Measurements from ENCODE around the gene FBLN2. TPM values are rescaled to one million over a fixed set of nuclear protein-coding genes. Genes with fewer than 3 reads are reported as not detected.

FBLN2 gene
- total RNA-seq, 2 donors from 2014 or later: not detected

DNA sequence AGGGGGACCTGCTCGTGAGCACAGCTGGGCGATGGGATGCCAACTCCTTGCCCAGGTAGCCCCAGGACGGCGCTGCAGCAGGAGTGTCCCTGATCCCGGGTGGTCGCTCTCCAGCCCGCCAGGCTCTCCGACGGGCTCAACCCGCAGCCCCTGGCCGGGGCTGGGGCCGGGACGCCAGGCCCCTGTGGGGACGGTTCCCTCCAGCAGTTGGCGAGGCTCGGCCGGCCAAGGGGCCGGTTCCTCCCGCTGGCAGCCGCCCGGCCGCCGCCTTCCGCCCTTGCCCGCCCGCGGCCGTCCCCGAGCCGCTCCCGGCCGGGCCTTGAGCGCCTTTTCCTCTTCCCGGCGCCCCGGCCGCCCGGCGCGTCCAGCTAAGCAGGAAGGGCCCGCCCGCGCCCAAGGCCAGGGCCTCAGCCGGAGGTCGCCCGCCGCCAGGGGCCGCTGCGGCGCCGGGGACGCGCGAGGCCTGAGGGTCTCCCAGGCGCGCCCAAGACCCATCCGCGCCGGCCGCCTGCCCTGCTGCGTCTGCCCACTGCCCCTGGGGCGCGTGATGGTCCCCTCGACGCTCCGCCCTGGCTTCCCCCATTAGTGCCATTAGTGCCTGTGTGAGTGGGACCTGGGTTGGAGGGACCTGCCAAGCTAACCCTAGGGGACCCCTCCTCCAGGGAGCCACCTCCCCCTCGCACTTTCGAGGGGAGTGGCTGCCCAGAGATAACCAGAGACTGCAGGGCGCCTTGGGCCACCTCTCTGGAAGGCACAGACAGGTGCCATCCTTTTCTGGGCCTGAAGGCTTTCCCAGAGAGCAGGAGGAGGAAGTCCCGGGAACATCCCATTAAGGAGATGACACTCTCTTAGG is 106.4 kb downstream of the FBLN2 start:
- DNase-seq (ENCODE audit: low spot score): no peak
- H3K27me3 Mint-ChIP-seq: peaks cover 8 to 18% of the 10 kb centered on the region in 2 donors
- ATAC-seq: peak; percentile 40 to 56
- H3K4me3 Mint-ChIP-seq: peak overlapping the region; percentile 47
- peaks cover 13 to 15% of the 10 kb centered on the region in 2 donors for H3K4me1 Mint-ChIP-seq (ENCODE audit: low read depth in 2 of 2)
- H3K9me3 Mint-ChIP-seq: no peaks in the 10 kb centered on the region
- no peaks in the 10 kb centered on the region for H3K36me3 Mint-ChIP-seq
- H3K27ac Mint-ChIP-seq: no peak overlapping the region

DNA sequence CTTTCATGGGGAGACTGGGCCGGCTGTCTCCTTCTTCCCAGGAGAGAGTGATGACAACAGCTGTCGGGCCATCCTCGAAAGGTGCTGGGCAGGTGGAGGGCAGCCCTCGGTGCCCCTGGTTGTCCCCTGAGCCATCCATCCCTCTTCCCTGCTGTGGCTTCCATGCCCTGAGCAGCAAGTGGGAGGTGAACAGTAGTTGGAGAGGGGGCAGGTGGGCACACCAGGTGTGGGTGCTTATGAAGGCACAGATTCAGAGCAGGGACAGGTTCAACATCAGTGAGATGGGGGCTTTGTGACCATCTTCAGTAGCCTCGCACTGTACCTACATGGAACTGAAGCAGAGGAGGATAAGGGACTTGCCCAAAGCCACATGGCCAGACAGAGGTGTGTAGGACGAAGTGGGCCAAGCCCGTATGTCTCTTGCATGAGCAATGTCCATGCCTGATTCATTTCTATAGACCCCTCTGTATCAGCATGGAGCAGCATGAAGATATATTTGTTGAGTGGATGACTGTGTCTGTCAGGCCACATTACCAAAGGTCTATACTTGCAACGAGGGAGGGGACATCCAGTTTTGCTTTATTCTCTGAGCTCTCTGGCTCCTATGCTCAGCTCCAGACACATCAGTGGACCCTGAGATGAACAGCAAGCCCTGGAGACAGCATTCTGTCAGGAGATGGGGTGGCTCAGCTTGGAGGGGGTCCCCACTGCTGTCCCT is 107.8 kb downstream of the FBLN2 start:
- Mint-ChIP-seq H3K4me3 (no peak overlapping the region), H3K27me3 (peaks cover 8 to 17% of the 10 kb centered on the region in 2 donors), H3K9me3 (no peaks in the 10 kb centered on the region), H3K27ac (no peak overlapping the region), H3K4me1 (ENCODE audit: low read depth in 2 of 2) (peaks cover 10 to 15% of the 10 kb centered on the region in 2 donors), H3K36me3 (no peaks in the 10 kb centered on the region)
- no peak for DNase-seq (ENCODE audit: low spot score)
- no peak for ATAC-seq

DNA sequence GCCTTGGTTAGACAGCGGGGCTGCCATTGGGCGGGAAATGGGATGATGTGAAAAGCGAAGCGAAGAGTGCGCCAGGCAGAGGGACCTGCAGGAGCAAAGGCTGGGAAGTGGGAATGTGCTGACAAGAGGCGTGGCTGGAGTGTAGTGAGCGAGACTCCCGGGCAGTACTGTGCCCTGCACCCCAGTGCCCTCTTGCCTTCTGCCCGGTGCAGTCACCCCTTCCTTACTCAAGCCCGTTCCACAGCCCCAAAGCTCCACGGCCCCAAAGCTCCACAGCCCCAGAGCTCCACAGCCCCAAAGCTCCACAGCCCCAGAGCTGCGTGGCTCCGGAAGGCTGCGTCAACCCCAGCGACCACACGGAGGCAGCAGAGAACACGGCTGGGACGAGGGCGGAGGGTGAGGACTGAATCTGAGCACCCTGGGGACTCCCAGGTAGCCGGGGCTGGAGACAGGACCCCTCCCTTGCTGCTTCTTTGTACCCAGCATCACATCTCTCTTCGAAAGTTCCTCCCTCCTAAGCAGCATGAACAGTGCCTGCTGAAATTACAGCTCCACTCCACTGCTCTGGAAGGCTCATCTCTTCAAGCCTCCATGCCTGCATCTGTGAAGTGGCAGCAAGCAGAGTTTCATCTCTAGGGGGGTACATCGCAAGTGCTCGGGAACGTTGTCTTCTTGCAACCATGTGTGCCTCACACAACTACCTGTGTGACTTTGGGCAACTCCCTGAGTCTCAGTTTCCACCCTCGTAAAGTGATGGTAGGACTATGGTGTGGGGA is 108.9 kb downstream of the FBLN2 start:
- ATAC-seq: peak; percentile 62 to 65
- no peaks in the 10 kb centered on the region for H3K9me3 Mint-ChIP-seq
- H3K27me3 Mint-ChIP-seq: peaks cover 8 to 12% of the 10 kb centered on the region in 2 donors
- no peak for DNase-seq (ENCODE audit: low spot score)
- no peak overlapping the region for H3K4me3 Mint-ChIP-seq
- peaks cover 7 to 15% of the 10 kb centered on the region in 2 donors for H3K4me1 Mint-ChIP-seq (ENCODE audit: low read depth in 2 of 2)
- H3K27ac Mint-ChIP-seq: no peak overlapping the region
- H3K36me3 Mint-ChIP-seq: no peaks in the 10 kb centered on the region

DNA sequence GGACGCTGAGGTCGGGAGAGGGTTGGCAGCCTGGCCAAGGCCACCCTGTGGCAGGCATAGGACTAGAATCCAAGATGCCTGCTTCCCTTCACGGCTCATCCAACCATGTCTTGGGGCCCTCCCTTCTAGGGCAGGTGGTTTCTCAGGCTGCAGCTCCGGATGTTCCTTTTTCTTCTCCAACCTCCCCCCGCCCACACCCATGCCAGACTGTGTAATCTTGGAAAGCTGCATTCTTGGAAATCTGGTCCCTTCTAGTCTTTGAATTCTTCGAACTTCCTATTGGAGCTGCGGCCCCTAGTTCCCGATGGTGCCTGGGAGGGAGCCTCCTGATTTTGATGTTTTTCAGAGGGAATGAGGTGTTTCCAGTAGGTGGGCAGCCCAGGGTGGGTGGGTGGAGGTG is 109.8 kb downstream of the FBLN2 start:
- H3K4me3 Mint-ChIP-seq: no peak overlapping the region
- ATAC-seq: no peak
- DNase-seq (ENCODE audit: low spot score): no peak
- H3K27ac Mint-ChIP-seq: no peak overlapping the region
- H3K27me3 Mint-ChIP-seq: peaks cover 8 to 10% of the 10 kb centered on the region in 2 donors
- no peaks in the 10 kb centered on the region for H3K36me3 Mint-ChIP-seq
- no peaks in the 10 kb centered on the region for H3K9me3 Mint-ChIP-seq
- peaks cover 5 to 12% of the 10 kb centered on the region in 2 donors for H3K4me1 Mint-ChIP-seq (ENCODE audit: low read depth in 2 of 2)

DNA sequence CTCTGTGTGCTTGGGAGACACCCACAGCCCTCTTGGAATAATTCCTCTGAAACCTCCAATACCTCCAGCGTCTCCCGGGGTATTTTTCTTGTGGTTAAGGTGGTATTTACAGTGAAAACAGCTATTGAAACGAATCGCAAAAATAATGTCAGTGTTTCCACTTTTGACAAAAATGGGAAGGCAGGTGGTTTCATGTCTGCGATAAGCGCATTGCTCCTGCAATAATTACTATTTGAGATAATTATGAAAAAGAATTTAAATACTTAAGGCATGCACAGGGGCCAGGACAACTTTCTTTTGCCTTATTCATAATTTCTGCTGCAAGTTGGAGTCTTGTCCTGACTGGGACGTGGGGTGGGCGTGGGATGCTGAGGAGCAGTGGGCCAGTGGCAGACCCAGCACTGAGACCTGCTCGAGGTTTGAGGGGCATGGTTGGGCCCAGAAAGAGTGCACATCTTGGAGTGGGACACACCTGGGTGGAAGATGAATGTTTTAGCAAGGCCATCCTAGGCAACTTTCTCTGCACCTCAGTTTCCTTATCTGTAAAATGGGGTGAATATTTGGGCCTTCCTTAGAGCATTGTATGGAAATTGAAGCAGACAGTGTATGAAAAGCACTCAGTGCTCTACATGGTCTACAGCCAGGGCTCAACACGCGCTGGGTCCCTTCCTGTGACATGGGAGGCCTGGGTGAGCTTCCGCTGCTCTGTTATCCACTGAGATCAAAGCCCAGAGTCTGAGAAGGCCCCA is 110.5 kb downstream of the FBLN2 start:
- Mint-ChIP-seq H3K27me3 (peaks cover 7 to 8% of the 10 kb centered on the region in 2 donors), H3K9me3 (no peaks in the 10 kb centered on the region), H3K4me1 (ENCODE audit: low read depth in 2 of 2) (peaks cover 2 to 7% of the 10 kb centered on the region in 2 donors), H3K27ac (no peak overlapping the region), H3K4me3 (no peak overlapping the region), H3K36me3 (no peaks in the 10 kb centered on the region)
- ATAC-seq (no peak), DNase-seq (ENCODE audit: low spot score) (no peak)

DNA sequence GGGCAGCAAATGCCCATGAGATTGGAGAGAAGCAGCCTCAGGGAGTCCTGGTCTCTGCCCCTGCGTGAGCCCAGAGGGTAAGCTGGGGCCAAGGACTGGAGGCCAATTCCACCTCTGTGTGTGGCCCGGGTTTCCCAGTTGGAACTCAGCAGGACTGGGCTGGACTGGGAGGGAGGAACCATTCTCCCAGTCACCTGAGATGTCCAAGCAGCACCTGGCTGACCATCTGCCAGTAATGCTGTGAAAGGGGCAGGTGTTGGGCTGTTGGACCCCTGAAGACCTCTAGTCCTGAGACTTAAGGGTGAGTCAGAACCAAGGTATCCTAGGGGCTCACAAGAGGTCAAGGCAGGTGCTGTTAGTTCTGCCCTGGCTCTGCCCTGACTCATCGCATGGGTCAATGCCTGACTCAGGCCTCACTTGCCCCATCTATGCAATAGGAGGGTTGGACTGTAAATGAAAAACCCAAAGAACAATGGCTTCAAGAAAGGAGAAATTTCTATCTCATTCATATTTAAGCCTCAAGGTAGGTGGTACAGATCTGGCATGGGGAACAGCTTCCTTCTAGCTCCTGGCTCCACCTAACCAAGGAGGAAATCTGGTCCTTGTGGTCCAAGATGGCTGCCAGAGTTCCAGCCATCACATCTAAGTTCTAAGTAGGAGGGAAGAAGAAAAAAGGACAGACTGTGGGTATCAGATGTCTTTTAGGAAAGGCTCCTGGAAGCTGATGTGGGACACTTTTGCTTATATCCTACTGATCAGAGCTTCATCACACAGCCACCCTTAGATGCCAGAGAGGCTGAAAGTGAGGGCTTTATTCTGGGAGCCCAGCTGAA is 111.3 kb downstream of the FBLN2 start:
- Mint-ChIP-seq H3K36me3 (no peaks in the 10 kb centered on the region), H3K9me3 (no peaks in the 10 kb centered on the region), H3K4me1 (ENCODE audit: low read depth in 2 of 2) (peaks cover 2 to 7% of the 10 kb centered on the region in 2 donors), H3K27ac (no peak overlapping the region), H3K27me3 (peaks cover 7 to 8% of the 10 kb centered on the region in 2 donors), H3K4me3 (no peak overlapping the region)
- DNase-seq (ENCODE audit: low spot score) (no peak), ATAC-seq (no peak)

DNA sequence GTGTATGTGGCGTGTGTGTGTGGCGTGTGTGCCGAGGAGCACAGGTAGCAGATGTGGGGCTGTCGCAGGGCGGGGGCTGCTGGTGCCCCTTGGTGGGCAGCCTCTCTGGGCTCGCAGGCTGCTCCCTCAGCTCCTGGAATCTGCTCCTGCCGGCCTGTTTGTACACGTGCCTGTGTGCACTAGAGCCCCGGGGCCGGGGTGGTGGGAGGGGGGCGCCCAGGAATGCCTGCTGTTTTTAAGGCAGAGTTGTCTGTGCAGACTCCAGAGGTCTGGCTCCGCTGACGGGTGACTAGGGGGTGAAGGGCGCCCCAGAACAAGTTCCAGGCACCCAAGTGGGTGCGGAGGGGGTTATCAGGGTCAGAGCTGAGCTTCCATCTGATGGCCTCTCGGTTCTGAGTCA is 112.2 kb downstream of the FBLN2 start:
- DNase-seq (ENCODE audit: low spot score) (no peak), ATAC-seq (no peak)
- Mint-ChIP-seq H3K27me3 (peaks cover 5 to 8% of the 10 kb centered on the region in 2 donors), H3K4me3 (no peak overlapping the region), H3K9me3 (no peaks in the 10 kb centered on the region), H3K27ac (no peak overlapping the region), H3K36me3 (no peaks in the 10 kb centered on the region), H3K4me1 (ENCODE audit: low read depth in 2 of 2) (peaks cover 0 to under 1% of the 10 kb centered on the region in 2 donors)

DNA sequence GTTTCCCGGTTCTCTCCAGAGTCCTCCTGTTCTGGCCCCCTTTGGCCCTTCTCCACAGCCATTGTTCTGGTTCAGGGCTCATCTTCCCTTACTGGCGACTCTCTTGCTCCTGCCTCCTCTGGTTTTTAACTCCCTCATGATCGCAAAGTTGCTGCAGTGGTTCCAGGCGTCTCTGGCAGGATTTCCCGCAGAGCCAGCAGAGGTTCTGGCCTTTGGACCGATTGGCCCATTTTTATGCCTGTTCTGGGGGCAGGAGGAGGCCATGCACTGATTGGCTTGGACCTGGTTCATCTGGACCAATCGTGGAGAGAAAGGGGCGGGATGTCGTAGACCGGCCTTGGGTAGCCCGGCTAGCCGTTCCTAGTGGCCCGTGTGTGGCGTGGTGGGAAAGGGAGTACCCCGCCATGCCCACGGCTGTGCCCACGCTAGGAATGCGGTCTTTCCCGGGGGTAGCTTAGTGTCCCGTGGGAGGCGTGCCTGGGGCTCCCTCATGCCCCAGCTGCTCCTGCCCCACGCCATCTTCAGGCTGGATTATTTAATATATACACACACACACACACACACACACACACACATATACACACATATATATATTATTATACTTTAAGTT is 113.4 kb downstream of the FBLN2 start:
- H3K4me1 Mint-ChIP-seq (ENCODE audit: low read depth in 2 of 2): no peaks in the 10 kb centered on the region

DNA sequence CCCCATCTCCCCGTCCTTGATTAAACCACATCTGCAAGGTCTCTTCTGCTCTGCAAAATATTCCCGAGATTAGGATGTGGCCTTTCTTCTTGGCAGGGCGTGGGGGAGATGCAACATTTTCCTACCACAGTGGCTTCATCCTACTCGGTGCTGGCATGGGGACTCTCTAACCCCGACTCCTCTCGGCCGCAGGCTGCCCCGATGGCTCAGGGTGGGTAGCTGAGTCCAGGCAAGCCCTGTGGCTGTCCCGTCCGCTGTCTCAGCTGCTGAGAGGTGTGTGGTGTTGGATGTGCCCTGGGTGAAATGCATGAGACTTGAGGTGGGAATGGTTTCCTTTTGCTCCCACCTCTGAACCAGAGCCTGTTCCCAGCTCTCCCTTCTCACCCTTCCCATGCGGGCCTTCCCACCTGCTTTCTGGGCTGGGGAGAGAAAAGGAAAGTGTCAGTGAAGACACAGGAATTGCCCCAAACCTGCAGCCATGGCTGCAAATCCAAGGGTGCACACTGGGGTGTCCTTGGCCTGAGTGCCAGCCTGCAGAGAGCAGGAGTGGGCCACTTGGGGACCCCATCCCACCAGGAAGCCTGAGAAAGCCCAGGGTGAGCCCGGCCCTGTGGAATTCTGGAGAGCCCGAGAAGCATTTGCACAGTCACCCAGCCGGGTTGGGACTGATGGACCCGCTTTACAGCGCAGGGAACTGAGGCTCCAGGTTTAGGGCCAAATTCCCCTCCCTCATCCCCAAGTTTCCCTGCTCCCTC is 115.0 kb downstream of the FBLN2 start:
- Mint-ChIP-seq H3K27me3 (peaks cover 8 to 10% of the 10 kb centered on the region in 2 donors), H3K9me3 (no peaks in the 10 kb centered on the region), H3K27ac (no peak overlapping the region), H3K4me1 (ENCODE audit: low read depth in 2 of 2) (no peaks in the 10 kb centered on the region), H3K36me3 (no peaks in the 10 kb centered on the region), H3K4me3 (no peak overlapping the region)
- DNase-seq (ENCODE audit: low spot score): no peak
- ATAC-seq: no peak

More for the DNA sequence above, 113.4 kb downstream of the FBLN2 start:
- ATAC-seq (no peak), DNase-seq (ENCODE audit: low spot score) (no peak)
- no peaks in the 10 kb centered on the region for H3K36me3 Mint-ChIP-seq
- no peak overlapping the region for H3K27ac Mint-ChIP-seq
- peaks cover 8 to 9% of the 10 kb centered on the region in 2 donors for H3K27me3 Mint-ChIP-seq
- no peak overlapping the region for H3K4me3 Mint-ChIP-seq
- no peaks in the 10 kb centered on the region for H3K9me3 Mint-ChIP-seq

DNA sequence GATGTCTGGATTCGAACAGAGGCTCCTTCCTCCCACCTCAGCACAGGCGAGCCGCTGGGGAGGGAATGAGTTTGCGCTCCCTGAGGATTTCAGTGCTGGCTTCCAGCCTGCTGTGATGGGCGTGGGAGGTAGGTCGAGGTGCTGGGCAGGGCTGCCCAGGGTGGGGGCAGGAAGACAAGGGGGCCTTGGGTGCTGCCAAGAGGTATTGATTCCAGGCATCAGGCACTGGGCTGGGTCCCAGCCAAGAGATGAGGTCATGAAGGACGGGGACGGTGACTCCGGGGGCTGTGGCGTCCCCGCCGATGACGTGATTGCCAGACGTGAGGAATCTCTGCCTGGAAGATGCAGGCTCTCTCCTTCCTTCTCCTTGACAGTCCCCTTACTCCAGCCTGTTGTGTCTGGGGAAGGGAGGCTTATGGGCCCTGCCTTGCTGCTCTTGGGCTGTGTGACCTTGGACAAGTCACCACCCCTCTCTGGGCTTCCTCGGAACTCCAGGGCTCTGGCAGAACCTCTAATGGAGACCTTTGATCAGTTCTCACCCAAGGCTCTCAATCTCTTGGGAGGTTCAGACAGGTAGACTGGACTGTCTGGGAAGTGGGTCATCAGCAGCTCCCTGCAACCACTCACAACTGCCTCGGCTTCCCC is 116.8 kb downstream of the FBLN2 start:
- no peak overlapping the region for H3K27ac Mint-ChIP-seq
- H3K9me3 Mint-ChIP-seq: no peaks in the 10 kb centered on the region
- H3K27me3 Mint-ChIP-seq: peaks cover 10 to 12% of the 10 kb centered on the region in 2 donors
- no peak for DNase-seq (ENCODE audit: low spot score)
- no peaks in the 10 kb centered on the region for H3K4me1 Mint-ChIP-seq (ENCODE audit: low read depth in 2 of 2)
- H3K4me3 Mint-ChIP-seq: no peak overlapping the region
- ATAC-seq: no peak
- H3K36me3 Mint-ChIP-seq: no peaks in the 10 kb centered on the region

DNA sequence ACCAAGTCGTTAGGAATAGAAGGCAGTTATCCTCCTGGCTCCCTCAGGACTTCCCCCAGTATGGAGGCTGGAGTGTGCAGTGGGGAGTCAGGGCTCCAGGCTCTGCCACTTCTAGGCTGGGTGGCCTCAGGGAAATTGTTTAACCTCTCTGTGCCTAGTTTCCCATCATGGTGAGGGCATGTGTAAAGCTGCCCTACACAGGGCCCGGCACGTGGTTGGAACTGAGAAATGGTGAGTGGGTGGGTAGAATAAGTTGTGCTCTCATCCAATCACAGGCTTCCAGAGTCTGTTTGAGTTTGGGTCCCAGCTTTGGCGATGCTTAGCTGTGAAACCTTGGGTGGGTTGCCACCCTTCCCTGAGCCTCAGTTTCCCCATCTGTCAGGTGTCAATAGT is 117.3 kb downstream of the FBLN2 start:
- H3K27ac Mint-ChIP-seq: no peak overlapping the region
- H3K27me3 Mint-ChIP-seq: peaks cover 10 to 12% of the 10 kb centered on the region in 2 donors
- no peaks in the 10 kb centered on the region for H3K9me3 Mint-ChIP-seq
- no peak overlapping the region for H3K4me3 Mint-ChIP-seq
- ATAC-seq (no peak), DNase-seq (ENCODE audit: low spot score) (no peak)
- H3K36me3 Mint-ChIP-seq: no peaks in the 10 kb centered on the region
- no peaks in the 10 kb centered on the region for H3K4me1 Mint-ChIP-seq (ENCODE audit: low read depth in 2 of 2)

All from natural killer cell treated with Interleukin-12 subunit alpha and Interleukin-12 subunit beta and Interleukin-15 and Interleukin-18, amount 100 ng/mL, for 72 hours (primary cell).